GM12878 (cell line): Measurements from ENCODE around the gene HNRNPM. TPM values are rescaled to one million over a fixed set of nuclear protein-coding genes. Genes with fewer than 3 reads are reported as not detected.

Experiments used
- ATAC-seq: fragments of 200-7000 bp; cut with Tn5 transposase; 3 replicates; pipeline ENCODE4 v1.9.1; 2020; ENCODE audit warnings: mild to moderate bottlenecking, moderate library complexity
- BruUV-seq: library from RNA; stranded (reverse); fragments of 400-500 nt; replicated peaks from 2 replicates; lab custom pipeline; 2021; lab: Mats Ljungman, UMichigan
- CTCF ChIA-PET: fragments of 300-600 bp; sonication (Branson Sonifier 250); formaldehyde crosslinking; extraction: SDS; loops from one replicate; lab custom pipeline; 2021; ENCODE audit warnings: inconsistent platforms; lab: Yijun Ruan, JAX
- POLR2A ChIA-PET: fragments of 350-600 bp; formaldehyde crosslinking; extraction: SDS; loops from one replicate; lab custom pipeline; 2021; ENCODE audit warnings: inconsistent platforms; lab: Charles Lee
- RAD21 ChIA-PET: fragments of 300-600 bp; sonication (Branson Sonifier 250); formaldehyde crosslinking; loops from one replicate; lab custom pipeline; 2023; ENCODE audit warnings: antibody characterized with exemption; ENCODE audit not compliant: unreplicated experiment; lab: Charles Lee
- SMC1A ChIA-PET: fragments of 300-600 bp; sonication (Branson Sonifier 250); formaldehyde crosslinking; loops from one replicate; lab custom pipeline; 2023; ENCODE audit not compliant: unreplicated experiment, uncharacterized antibody; lab: Charles Lee
- DNase-seq: peaks from one replicate; pipeline ENCODE4 v3.0.0-alpha.2; 2011; ENCODE audit warnings: low read depth, low spot score
- FAIRE-seq: peaks from 3 replicates; lab custom pipeline; 2011; peaks lifted over from hg19 to GRCh38; lab: Jason Lieb, UNC
- H2AFZ ChIP-seq: 2 replicates; pipeline ENCODE4 v1.6.0; 2011; ENCODE audit warnings: low read depth, low read length, control low read depth; ENCODE audit not compliant: control insufficient read depth
- H3K27ac ChIP-seq: 2 replicates; pipeline ENCODE4 v1.5.1; 2011; ENCODE audit warnings: control low read depth; ENCODE audit not compliant: control insufficient read depth, insufficient read depth
- H3K27me3 ChIP-seq, 2 experiments: replicated peaks in 1 of 2; 2 replicates each; pipeline versions ENCODE4 v1.6.0 to v1.6.1; 2011; ENCODE audit warnings: low read length in 1 of 2; ENCODE audit not compliant: control insufficient read depth in 2 of 2, insufficient read depth in 2 of 2
- H3K36me3 ChIP-seq, 2 experiments: 2 replicates each; pipeline ENCODE4 v1.5.1; 2011; ENCODE audit warnings: low read length in 1 of 2; ENCODE audit not compliant: control insufficient read depth in 2 of 2, insufficient read depth in 2 of 2
- H3K4me1 ChIP-seq: 2 replicates; pipeline ENCODE4 v1.6.1; 2011; ENCODE audit warnings: mild to moderate bottlenecking, low read length, moderate library complexity, mixed read lengths; ENCODE audit not compliant: control insufficient read depth, insufficient read depth
- H3K4me2 ChIP-seq: 2 replicates; pipeline ENCODE4 v1.6.0; 2011; ENCODE audit warnings: control low read depth; ENCODE audit not compliant: control insufficient read depth, insufficient read depth
- H3K4me3 ChIP-seq: fragments of 200-600 bp; sonication (generic); 2 replicates; pipeline ENCODE4 v1.5.1; 2016
- H3K79me2 ChIP-seq: 2 replicates; pipeline ENCODE4 v1.6.0; 2011; ENCODE audit warnings: low read length; ENCODE audit not compliant: control insufficient read depth, insufficient read depth
- H3K9ac ChIP-seq: 2 replicates; pipeline ENCODE4 v1.8.0; 2011; ENCODE audit warnings: low read length, control low read depth, mixed read lengths; ENCODE audit not compliant: control insufficient read depth, insufficient read depth
- H3K9me3 ChIP-seq: replicated peaks from 3 replicates; pipeline ENCODE4 v1.5.1; 2011; ENCODE audit warnings: mild to moderate bottlenecking, low read length; ENCODE audit not compliant: control insufficient read depth, insufficient read depth
- H4K20me1 ChIP-seq: 2 replicates; pipeline ENCODE4 v1.6.0; 2011; ENCODE audit not compliant: control insufficient read depth, insufficient read depth
- EED ChIP-seq: sonication (generic); IDR thresholded peaks from 2 replicates; pipeline ENCODE4 v1.6.1; 2016; ENCODE audit warnings: antibody characterized with exemption, low read depth
- LARP7 ChIP-seq: fragments of 450-650 bp; IDR thresholded peaks from 2 replicates; pipeline ENCODE4 v1.6.1; 2017; ENCODE audit warnings: mild to moderate bottlenecking
- MEF2B ChIP-seq: fragments of 450-650 bp; IDR thresholded peaks from 2 replicates; pipeline ENCODE4 v1.6.1; 2018; ENCODE audit warnings: mild to moderate bottlenecking, moderate library complexity; ENCODE audit not compliant: partially characterized antibody, poor library complexity, severe bottlenecking
- RELA ChIP-seq: fragments of 450-650 bp; IDR thresholded peaks from 2 replicates; pipeline ENCODE4 v1.8.0; 2014; ENCODE audit warnings: borderline replicate concordance; ENCODE audit not compliant: partially characterized antibody
- SMC3 ChIP-seq: IDR thresholded peaks from 2 replicates; pipeline ENCODE4 v1.6.1; 2011; ENCODE audit warnings: low read length, improper control_type of control experiment, borderline replicate concordance
- TAF1 ChIP-seq: IDR thresholded peaks from 2 replicates; pipeline ENCODE4 v1.6.1; 2011; ENCODE audit warnings: mild to moderate bottlenecking, low read depth, low read length, borderline replicate concordance
- WGBS: methylation state at CpG from one replicate; pipeline ENCODE4 v1.1.6; 2016; ENCODE audit warnings: low lambda C conversion rate; ENCODE audit not compliant: insufficient replicate concordance, insufficient coverage; ENCODE audit errors: missing lambda C conversion rate; 5-methylcytosine and 5-hydroxymethylcytosine counted together
- in situ Hi-C: fragments of 300-500 bp; cut with MboI; formaldehyde crosslinking; loops from 9 replicates; pipeline ENCODE4 v1.14.3; 2018; ENCODE audit warnings: mixed read lengths
- intact Hi-C: fragments of 100-400 bp; cut with micrococcal nuclease; formaldehyde crosslinking; loops from one replicate; pipeline ENCODE4 v1.14.2; 2022; ENCODE audit not compliant: unreplicated experiment
- polyA plus RNA-seq, 11 experiments: library from polyadenylated mRNA; depleted of rRNA in 4 of 11; unstranded in 6 of 11; stranded (reverse) in 5 of 11; fragments of >200 nt; fragmentation: Nextera tagmentation in 4 of 11; fragmentation: Illumina TruSeq in 1 of 11; extraction: Ambion mirVana in 4 of 11; extraction: Trizol in 1 of 11; gene quantifications; 1 replicate in 1 of 11; 2 replicates in 10 of 11; pipeline versions ENCODE4 v1.2.1 to v1.2.3, GENCODE V29; 2011 to 2016; ENCODE audit warnings: inconsistent platforms in 2 of 11, missing spikeins in 2 of 11, low read depth in 1 of 11
- total RNA-seq, 4 experiments: library from RNA; depleted of rRNA in 3 of 4; stranded (reverse); fragments of >200 nt in 3 of 4; fragmentation: Illumina TruSeq in 1 of 4; extraction: Trizol in 1 of 4; gene quantifications; 2 replicates each; pipeline versions ENCODE4 v1.2.1 to v1.2.3, GENCODE V29; 2013 to 2021
- TF ChIP-seq, protein P1 (sequence below): IDR thresholded peaks from 2 replicates; pipeline ENCODE4 v1.6.1; 2011; ENCODE audit warnings: borderline replicate concordance, low read depth, mild to moderate bottlenecking, moderate library complexity, mixed read lengths, low read length; ENCODE audit not compliant: insufficient read depth; ENCODE audit errors: extremely low read length
- TF ChIP-seq, protein P2 (sequence below): IDR thresholded peaks from 2 replicates; pipeline ENCODE4 v1.6.1; 2012; ENCODE audit warnings: improper control_type of control experiment, low read depth, low read length; ENCODE audit not compliant: insufficient replicate concordance

Gene HNRNPM
- total and polyA plus RNA-seq, 10 of the 15 experiments (the other 5 are each of a cell fraction or from before 2014, with no cell fraction given), result 14.3 to 415 (median 198) TPM

DNA sequence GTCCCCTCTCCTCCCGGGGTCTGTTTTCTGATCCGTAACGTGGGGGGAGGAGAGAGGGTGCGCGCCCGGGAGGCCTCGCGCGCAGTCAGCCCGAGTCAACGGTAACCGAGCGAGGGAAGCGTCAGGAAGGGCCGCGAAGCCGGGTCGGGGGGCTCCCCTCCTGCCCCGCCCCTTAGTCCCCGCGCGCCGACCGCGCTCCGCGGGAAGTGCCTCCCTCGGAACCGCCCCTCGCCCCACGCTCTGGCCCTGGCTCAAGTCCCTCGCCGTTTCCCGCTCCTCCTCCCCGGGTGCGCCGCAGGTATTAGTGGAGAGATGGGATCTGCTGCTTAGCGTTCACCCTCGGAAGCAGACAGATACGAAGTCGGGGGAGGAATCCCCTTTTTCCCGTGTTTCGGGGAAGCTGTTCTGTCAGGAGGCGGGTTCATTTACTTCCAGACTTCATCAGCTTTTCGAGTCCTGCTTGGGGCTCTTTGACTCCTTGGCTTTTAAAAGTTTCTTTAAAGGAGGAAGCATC lies 770 bp downstream of the HNRNPM start:
- DNase-seq, result no peak
- peak; percentile 59 for ATAC-seq
- intact Hi-C loops (no loop called here), in situ Hi-C loops (no loop called here)
- ChIA-PET RAD21 (interaction anchor here (0.5 to 2.0 kb wide), 4 partner anchors 32 to 133 kb away, joined by 3 to 8 read pairs (median 3); partner anchors contain the start of genes MARCHF2 and ZNF414), CTCF (interaction anchor here (1.0 to 3.7 kb wide), 7 partner anchors 11 to 133 kb away, joined by 4 to 20 read pairs (median 10); partner anchors contain the start of genes MARCHF2, MYO1F and RAB11B)
- Histone ChIP-seq H3K4me1 (peaks cover 13% of the 10 kb centered on the region), H3K9me3 (no peaks in the 10 kb centered on the region), H3K4me2 (peak overlapping the region; percentile 86), H3K4me3 (peak overlapping the region; percentile 85), H3K79me2 (peaks cover 55% of the 10 kb centered on the region)
- no peak for FAIRE-seq
- TF ChIP-seq TAF1 (peak; percentile 27; the same call in 1 of the 2 replicates), MEF2B (peak; percentile 3), LARP7 (peak; percentile 12; the same call in 1 of the 2 replicates), EED (peak; percentile 13; the same call in 1 of the 2 replicates), SMC3 (no peak), RELA (no peak)
- TF ChIP-seq, protein P1, sequence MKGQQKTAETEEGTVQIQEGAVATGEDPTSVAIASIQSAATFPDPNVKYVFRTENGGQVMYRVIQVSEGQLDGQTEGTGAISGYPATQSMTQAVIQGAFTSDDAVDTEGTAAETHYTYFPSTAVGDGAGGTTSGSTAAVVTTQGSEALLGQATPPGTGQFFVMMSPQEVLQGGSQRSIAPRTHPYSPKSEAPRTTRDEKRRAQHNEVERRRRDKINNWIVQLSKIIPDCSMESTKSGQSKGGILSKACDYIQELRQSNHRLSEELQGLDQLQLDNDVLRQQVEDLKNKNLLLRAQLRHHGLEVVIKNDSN, result no peak
- TF ChIP-seq, protein P2, sequence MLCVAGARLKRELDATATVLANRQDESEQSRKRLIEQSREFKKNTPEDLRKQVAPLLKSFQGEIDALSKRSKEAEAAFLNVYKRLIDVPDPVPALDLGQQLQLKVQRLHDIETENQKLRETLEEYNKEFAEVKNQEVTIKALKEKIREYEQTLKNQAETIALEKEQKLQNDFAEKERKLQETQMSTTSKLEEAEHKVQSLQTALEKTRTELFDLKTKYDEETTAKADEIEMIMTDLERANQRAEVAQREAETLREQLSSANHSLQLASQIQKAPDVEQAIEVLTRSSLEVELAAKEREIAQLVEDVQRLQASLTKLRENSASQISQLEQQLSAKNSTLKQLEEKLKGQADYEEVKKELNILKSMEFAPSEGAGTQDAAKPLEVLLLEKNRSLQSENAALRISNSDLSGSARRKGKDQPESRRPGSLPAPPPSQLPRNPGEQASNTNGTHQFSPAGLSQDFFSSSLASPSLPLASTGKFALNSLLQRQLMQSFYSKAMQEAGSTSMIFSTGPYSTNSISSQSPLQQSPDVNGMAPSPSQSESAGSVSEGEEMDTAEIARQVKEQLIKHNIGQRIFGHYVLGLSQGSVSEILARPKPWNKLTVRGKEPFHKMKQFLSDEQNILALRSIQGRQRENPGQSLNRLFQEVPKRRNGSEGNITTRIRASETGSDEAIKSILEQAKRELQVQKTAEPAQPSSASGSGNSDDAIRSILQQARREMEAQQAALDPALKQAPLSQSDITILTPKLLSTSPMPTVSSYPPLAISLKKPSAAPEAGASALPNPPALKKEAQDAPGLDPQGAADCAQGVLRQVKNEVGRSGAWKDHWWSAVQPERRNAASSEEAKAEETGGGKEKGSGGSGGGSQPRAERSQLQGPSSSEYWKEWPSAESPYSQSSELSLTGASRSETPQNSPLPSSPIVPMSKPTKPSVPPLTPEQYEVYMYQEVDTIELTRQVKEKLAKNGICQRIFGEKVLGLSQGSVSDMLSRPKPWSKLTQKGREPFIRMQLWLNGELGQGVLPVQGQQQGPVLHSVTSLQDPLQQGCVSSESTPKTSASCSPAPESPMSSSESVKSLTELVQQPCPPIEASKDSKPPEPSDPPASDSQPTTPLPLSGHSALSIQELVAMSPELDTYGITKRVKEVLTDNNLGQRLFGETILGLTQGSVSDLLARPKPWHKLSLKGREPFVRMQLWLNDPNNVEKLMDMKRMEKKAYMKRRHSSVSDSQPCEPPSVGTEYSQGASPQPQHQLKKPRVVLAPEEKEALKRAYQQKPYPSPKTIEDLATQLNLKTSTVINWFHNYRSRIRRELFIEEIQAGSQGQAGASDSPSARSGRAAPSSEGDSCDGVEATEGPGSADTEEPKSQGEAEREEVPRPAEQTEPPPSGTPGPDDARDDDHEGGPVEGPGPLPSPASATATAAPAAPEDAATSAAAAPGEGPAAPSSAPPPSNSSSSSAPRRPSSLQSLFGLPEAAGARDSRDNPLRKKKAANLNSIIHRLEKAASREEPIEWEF, result no peak
- TF ChIP-seq, all 136 proteins: peak for 4
- Histone ChIP-seq H2AFZ (no peak overlapping the region), H4K20me1 (peaks cover 11% of the 10 kb centered on the region), H3K9ac (peak overlapping the region; percentile 99), H3K27me3 (no peaks in the 10 kb centered on the region), H3K27ac (peak overlapping the region; percentile 85), H3K36me3 (peaks cover 0 to 9% of the 10 kb centered on the region in 2 experiments; a peak in 2 of 4 replicates)
- ChIA-PET SMC1A (interaction anchor here (0.9 to 1.5 kb wide), 3 partner anchors 11 to 92 kb away, joined by 3 to 7 read pairs (median 3); no protein-coding TSS in a partner anchor), POLR2A (interaction anchor here (2.3 to 3.1 kb wide), 2 partner anchors 10 to 33 kb away, joined by 10 to 14 read pairs; partner anchors contain the start of gene MARCHF2)
- no TSS peak for BruUV-seq
- 0% methylated on average over 18 of the region's 45 CpGs for WGBS
